ENCODE measurements around the gene CTNND2. TPM values are rescaled to one million over a fixed set of nuclear protein-coding genes. Genes with fewer than 3 reads are reported as not detected.

Gene CTNND2
- total and polyA plus RNA-seq, 9 of the 15 experiments (the other 6 are each of a cell fraction or from before 2014, with no cell fraction given): 0.03 to 0.35 TPM; not detected in 7

- DNase-seq (ENCODE audit: extremely low read depth in 1 of 4, low spot score in 3 of 4) (no peak), ATAC-seq (no peak), FAIRE-seq (no peak)
- H3K9ac ChIP-seq (ENCODE audit: insufficient read depth in 1 of 2, low read depth in 2 of 2, low read length in 2 of 2): no peak overlapping the region
- H2AFZ ChIP-seq (ENCODE audit: low read depth, low read length): no peak overlapping the region
- H3K9me1 ChIP-seq (ENCODE audit: control insufficient read depth, insufficient read depth, low read length): no peaks in the 10 kb centered on the region
- H3K36me3 ChIP-seq (ENCODE audit: control insufficient read depth, insufficient read depth, low read length): no peaks in the 10 kb centered on the region
- BruUV-seq (replicated peaks): no TSS peak
- CTCF ChIA-PET (ENCODE audit: low intra/inter-chr PET ratio): no interaction called here
- no peak for TF ChIP-seq MNT (conservative IDR thresholded peaks at IDR 0.05)
- no peaks in the 10 kb centered on the region for H3K79me2 ChIP-seq (ENCODE audit: control insufficient read depth, insufficient read depth, low read length)
- H3K9me3 ChIP-seq (replicated peaks; ENCODE audit: control insufficient read depth, insufficient read depth, low read depth, low read length): no peaks in the 10 kb centered on the region
- intact Hi-C loops (cut with micrococcal nuclease): loop anchor here (10.0 kb wide), 1 partner anchor 181 kb away; no protein-coding TSS in a partner anchor
- no peaks in the 10 kb centered on the region for H3K4me1 ChIP-seq (replicated peaks in 1 of 2; ENCODE audit: control insufficient read depth in 2 of 2, insufficient read depth in 2 of 2, low read length in 2 of 2)
- in situ Hi-C loops (cut with MboI): no loop called here
- no peaks in the 10 kb centered on the region for H3K27me3 ChIP-seq (ENCODE audit: control insufficient read depth in 2 of 2, insufficient read depth in 2 of 2, low read length in 2 of 2)
- H3K27ac ChIP-seq (ENCODE audit: extremely low read depth, low read depth, low read length): no peak overlapping the region
- H3K4me3 ChIP-seq: no peak overlapping the region
- H3K4me2 ChIP-seq (ENCODE audit: insufficient read depth, low read length): no peak overlapping the region
- no peaks in the 10 kb centered on the region for H4K20me1 ChIP-seq (replicated peaks; ENCODE audit: control insufficient read depth, insufficient read depth, low read length)
- 6% methylated on average over 3 of the region's 3 CpGs for WGBS (ENCODE audit: insufficient coverage, low coverage, missing lambda C conversion rate)
- POLR2A ChIA-PET: no interaction called here
Measured at GRCh38 chr5:11045411-11045810, 858.8 kb downstream of the CTNND2 start.

DNA sequence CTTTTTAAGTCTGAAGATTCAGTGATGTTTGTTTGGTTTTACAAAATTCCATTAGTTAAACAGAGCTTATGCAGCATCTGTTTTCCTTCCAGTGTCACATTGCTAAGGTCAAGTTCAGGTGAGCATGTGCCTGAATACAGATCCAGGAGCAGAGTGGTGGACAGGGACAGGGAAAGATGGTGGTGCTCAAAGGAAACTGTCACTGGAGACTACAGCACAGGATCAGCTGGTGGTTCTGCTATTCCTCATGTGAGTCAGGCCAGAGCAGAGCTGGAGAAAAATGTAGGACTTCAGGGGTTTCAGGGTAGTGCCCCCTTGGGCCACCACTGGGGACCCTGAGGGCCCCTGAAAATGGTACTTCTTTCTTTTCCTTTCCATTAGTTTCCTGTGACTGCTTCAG lies 859.7 kb downstream of the CTNND2 start:
- no peaks in the 10 kb centered on the region for H3K36me3 ChIP-seq (ENCODE audit: control insufficient read depth, insufficient read depth, low read length)
- in situ Hi-C loops (cut with MboI): no loop called here
- no peak overlapping the region for H3K27ac ChIP-seq (ENCODE audit: extremely low read depth, low read depth, low read length)
- H3K27me3 ChIP-seq (ENCODE audit: control insufficient read depth in 2 of 2, insufficient read depth in 2 of 2, low read length in 2 of 2): no peaks in the 10 kb centered on the region
- ATAC-seq: no peak
- no TSS peak for BruUV-seq (replicated peaks)
- TF ChIP-seq SIN3B (IDR thresholded peaks at IDR 0.05; ENCODE audit: low read depth) (no peak), TCFL5 (CRISPR knock-in tag; conservative IDR thresholded peaks at IDR 0.05) (no peak), PPARD (CRISPR knock-in tag; IDR thresholded peaks at IDR 0.05) (no peak), PURB (CRISPR knock-in tag; IDR thresholded peaks at IDR 0.05; ENCODE audit: low read depth) (no peak), RAD21 (CRISPR knock-in tag; conservative IDR thresholded peaks at IDR 0.05 in 1 of 2, IDR thresholded peaks at IDR 0.05 in 1 of 2) (no peak), ZNF41 (CRISPR knock-in tag; conservative IDR thresholded peaks at IDR 0.05) (no peak), ARID4B (CRISPR knock-in tag; IDR thresholded peaks at IDR 0.05) (no peak), ZKSCAN8 (CRISPR knock-in tag; IDR thresholded peaks at IDR 0.05) (no peak), ZNF263 (CRISPR knock-in tag; IDR thresholded peaks at IDR 0.05; ENCODE audit: borderline replicate concordance) (no peak)
- CTCF ChIA-PET (ENCODE audit: low intra/inter-chr PET ratio): no interaction called here
- H3K79me2 ChIP-seq (ENCODE audit: control insufficient read depth, insufficient read depth, low read length): no peaks in the 10 kb centered on the region
- no peaks in the 10 kb centered on the region for H3K9me3 ChIP-seq (replicated peaks; ENCODE audit: control insufficient read depth, insufficient read depth, low read depth, low read length)
- no peak for FAIRE-seq
- no peaks in the 10 kb centered on the region for H3K9me1 ChIP-seq (ENCODE audit: control insufficient read depth, insufficient read depth, low read length)
- H3K4me3 ChIP-seq: no peak overlapping the region
- no peak overlapping the region for H3K4me2 ChIP-seq (ENCODE audit: insufficient read depth, low read length)
- no peaks in the 10 kb centered on the region for H3K4me1 ChIP-seq (replicated peaks in 1 of 2; ENCODE audit: control insufficient read depth in 2 of 2, insufficient read depth in 2 of 2, low read length in 2 of 2)
- POLR2A ChIA-PET: interaction anchor here (0.6 kb wide), 1 partner anchor 178 kb away, joined by 3 read pairs; no protein-coding TSS in a partner anchor
- H4K20me1 ChIP-seq (replicated peaks; ENCODE audit: control insufficient read depth, insufficient read depth, low read length): no peaks in the 10 kb centered on the region
- no peak for DNase-seq (ENCODE audit: extremely low read depth in 1 of 4, low spot score in 3 of 4)
- no peak overlapping the region for H2AFZ ChIP-seq (ENCODE audit: low read depth, low read length)
- intact Hi-C loops (cut with micrococcal nuclease): loop anchor here (10.0 kb wide), 1 partner anchor 180 kb away; no protein-coding TSS in a partner anchor
- no peak overlapping the region for H3K9ac ChIP-seq (ENCODE audit: insufficient read depth in 1 of 2, low read depth in 2 of 2, low read length in 2 of 2)

Data from K562 (cell line).